ENCODE data around the gene DHRS9. TPM values are rescaled to one million over a fixed set of nuclear protein-coding genes. Genes with fewer than 3 reads are reported as not detected.

DHRS9 gene
- total RNA-seq, 1 experiment from 2014 or later, result not detected

GRCh38 chr2:169027234-169027633, 42.1 kb upstream of the DHRS9 start:
- Histone ChIP-seq H3F3A (ENCODE audit: insufficient read depth, low read depth) (no peaks in the 10 kb centered on the region), H3K9me3 (ENCODE audit: insufficient read depth, low read depth) (no peaks in the 10 kb centered on the region), H3K36me3 (ENCODE audit: low read depth) (no peaks in the 10 kb centered on the region), H3K4me2 (no peak overlapping the region), H3K79me2 (ENCODE audit: low read depth) (no peaks in the 10 kb centered on the region), H2AFZ (no peak overlapping the region), H3K27ac (no peak overlapping the region), H3K27me3 (ENCODE audit: insufficient read depth, low read depth) (no peaks in the 10 kb centered on the region), H3K4me3 (no peak overlapping the region), H3K4me1 (replicated peaks; ENCODE audit: insufficient read depth) (no peaks in the 10 kb centered on the region), H3K9me2 (ENCODE audit: insufficient read depth) (no peaks in the 10 kb centered on the region), H4K20me1 (ENCODE audit: insufficient read depth) (no peaks in the 10 kb centered on the region)
- TF ChIP-seq EZH2 (IDR thresholded peaks at IDR 0.05; ENCODE audit: low read depth), result no peak
- TF ChIP-seq CTCF (conservative IDR thresholded peaks at IDR 0.05), result no peak
- no peak for DNase-seq
- ChIA-PET CTCF (no interaction called here), POLR2A (ENCODE audit: unreplicated experiment) (no interaction called here)
- BruUV-seq (replicated peaks), result no TSS peak
- intact Hi-C loops (cut with micrococcal nuclease; ENCODE audit: unreplicated experiment), result no loop called here

GRCh38 chr2:169029341-169029740, 40.0 kb upstream of the DHRS9 start:
- H3K4me2 ChIP-seq, result no peak overlapping the region

GRCh38 chr2:169031202-169031601, 38.2 kb upstream of the DHRS9 start, which contains the start of gene ABCB11:
Gene ABCB11, minus strand, starts transcription at chr2:169031324. Its CDS starts 13,199 bp downstream, at chr2:169018125.
- H3K79me2 ChIP-seq (ENCODE audit: low read depth), result no peaks in the 10 kb centered on the region
- no peaks in the 10 kb centered on the region for H3K27me3 ChIP-seq (ENCODE audit: insufficient read depth, low read depth)
- H3F3A ChIP-seq (ENCODE audit: insufficient read depth, low read depth), result peaks cover 14% of the 10 kb centered on the region
- no peak for TF ChIP-seq CTCF (conservative IDR thresholded peaks at IDR 0.05)
- no peak for TF ChIP-seq EZH2 (IDR thresholded peaks at IDR 0.05; ENCODE audit: low read depth)
- 0 out of 2 replicates have a peak, but pooled peaks cover 8% of the 10 kb centered on the region for H3K9me3 ChIP-seq (ENCODE audit: insufficient read depth, low read depth)
- no peak within 1 kb of the TSS for H2AFZ ChIP-seq
- H3K27ac ChIP-seq, result no peak within 1 kb of the TSS
- H3K4me1 ChIP-seq (replicated peaks; ENCODE audit: insufficient read depth), result peaks cover 17% of the 10 kb centered on the region
- BruUV-seq (replicated peaks), result no TSS peak
- H4K20me1 ChIP-seq (ENCODE audit: insufficient read depth), result no peaks in the 10 kb centered on the region
- no peaks in the 10 kb centered on the region for H3K9me2 ChIP-seq (ENCODE audit: insufficient read depth)
- POLR2A ChIA-PET (ENCODE audit: unreplicated experiment), result no interaction called here
- H3K4me3 ChIP-seq, result no peak within 1 kb of the TSS
- CTCF ChIA-PET, result no interaction called here
- DNase-seq, result no peak
- intact Hi-C loops (cut with micrococcal nuclease; ENCODE audit: unreplicated experiment), result no loop called here
- no peak within 1 kb of the TSS for H3K4me2 ChIP-seq
- H3K36me3 ChIP-seq (ENCODE audit: low read depth), result no peaks in the 10 kb centered on the region

More at GRCh38 chr2:169029341-169029740, 40.0 kb upstream of the DHRS9 start:
- no peak overlapping the region for H2AFZ ChIP-seq
- no peaks in the 10 kb centered on the region for H3K9me3 ChIP-seq (ENCODE audit: insufficient read depth, low read depth)
- peaks cover 10% of the 10 kb centered on the region for H3K4me1 ChIP-seq (replicated peaks; ENCODE audit: insufficient read depth)
- CTCF ChIA-PET, result no interaction called here
- TF ChIP-seq CTCF (conservative IDR thresholded peaks at IDR 0.05), result no peak
- TF ChIP-seq EZH2 (IDR thresholded peaks at IDR 0.05; ENCODE audit: low read depth), result no peak
- no TSS peak for BruUV-seq (replicated peaks)
- H3K27ac ChIP-seq, result no peak overlapping the region
- H4K20me1 ChIP-seq (ENCODE audit: insufficient read depth), result no peaks in the 10 kb centered on the region
- H3K36me3 ChIP-seq (ENCODE audit: low read depth), result no peaks in the 10 kb centered on the region
- H3F3A ChIP-seq (ENCODE audit: insufficient read depth, low read depth), result peaks cover 8% of the 10 kb centered on the region
- no peaks in the 10 kb centered on the region for H3K9me2 ChIP-seq (ENCODE audit: insufficient read depth)
- no peak for DNase-seq
- POLR2A ChIA-PET (ENCODE audit: unreplicated experiment), result no interaction called here
- no peaks in the 10 kb centered on the region for H3K79me2 ChIP-seq (ENCODE audit: low read depth)
- no peak overlapping the region for H3K4me3 ChIP-seq
- H3K27me3 ChIP-seq (ENCODE audit: insufficient read depth, low read depth), result no peaks in the 10 kb centered on the region
- intact Hi-C loops (cut with micrococcal nuclease; ENCODE audit: unreplicated experiment), result no loop called here

Data from PC-9 (cell line).